ENCODE data around the gene INTS11.

DNA sequence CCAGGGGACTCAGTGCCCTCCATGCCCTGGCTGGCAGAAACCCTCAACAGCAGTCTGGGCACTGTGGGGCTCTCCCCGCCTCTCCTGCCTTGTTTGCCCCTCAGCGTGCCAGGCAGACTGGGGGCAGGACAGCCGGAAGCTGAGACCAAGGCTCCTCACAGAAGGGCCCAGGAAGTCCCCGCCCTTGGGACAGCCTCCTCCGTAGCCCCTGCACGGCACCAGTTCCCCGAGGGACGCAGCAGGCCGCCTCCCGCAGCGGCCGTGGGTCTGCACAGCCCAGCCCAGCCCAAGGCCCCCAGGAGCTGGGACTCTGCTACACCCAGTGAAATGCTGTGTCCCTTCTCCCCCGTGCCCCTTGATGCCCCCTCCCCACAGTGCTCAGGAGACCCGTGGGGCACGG lies 3.8 kb upstream of the INTS11 start:
- TF ChIP-seq CTCF (IDR thresholded peaks at IDR 0.05; ENCODE audit: low read length) (no peak), EZH2 (IDR thresholded peaks at IDR 0.05; ENCODE audit: borderline replicate concordance, low read length) (no peak)

Measured in OCI-LY1 (cell line).